Measurements from ENCODE around the gene CDK6. TPM values are rescaled to one million over a fixed set of nuclear protein-coding genes. Genes with fewer than 3 reads are reported as not detected.

Gene CDK6
- total and polyA plus RNA-seq, 10 of the 15 experiments (the other 5 are each of a cell fraction or from before 2014, with no cell fraction given): 8.0 to 118 (median 45.8) TPM

- peaks cover 6 to 33% of the 10 kb centered on the region in 2 experiments for H3K36me3 ChIP-seq (ENCODE audit: control insufficient read depth in 2 of 2, insufficient read depth in 2 of 2, low read length in 1 of 2)
- no peak overlapping the region for H3K4me2 ChIP-seq (ENCODE audit: control insufficient read depth, insufficient read depth)
- no peaks in the 10 kb centered on the region for H3K9me3 ChIP-seq (replicated peaks; ENCODE audit: control insufficient read depth, insufficient read depth, low read length)
- no peak overlapping the region for H3K4me3 ChIP-seq
- H3K4me1 ChIP-seq (ENCODE audit: control insufficient read depth, insufficient read depth, low read length): no peaks in the 10 kb centered on the region
- H3K79me2 ChIP-seq (ENCODE audit: control insufficient read depth, insufficient read depth, low read length): no peaks in the 10 kb centered on the region
- POLR2A ChIA-PET: no interaction called here
- H3K27ac ChIP-seq (ENCODE audit: control insufficient read depth, insufficient read depth): no peak overlapping the region
- H2AFZ ChIP-seq (ENCODE audit: control insufficient read depth, low read depth, low read length): no peak overlapping the region
- H4K20me1 ChIP-seq (ENCODE audit: control insufficient read depth, insufficient read depth): no peaks in the 10 kb centered on the region
- in situ Hi-C loops (cut with MboI) (no loop called here), intact Hi-C loops (cut with micrococcal nuclease; ENCODE audit: unreplicated experiment) (no loop called here)
- BruUV-seq (replicated peaks): no TSS peak
- TF ChIP-seq HDAC6 (IDR thresholded peaks at IDR 0.05; ENCODE audit: unreplicated experiment) (no peak), SKIL (IDR thresholded peaks at IDR 0.05; ENCODE audit: low read depth, poor library complexity, severe bottlenecking) (no peak), RAD51 (IDR thresholded peaks at IDR 0.05) (no peak), BACH1 (IDR thresholded peaks at IDR 0.05; ENCODE audit: borderline replicate concordance) (no peak), CBX3 (IDR thresholded peaks at IDR 0.05; ENCODE audit: borderline replicate concordance, low read depth) (no peak), SMAD5 (IDR thresholded peaks at IDR 0.05; ENCODE audit: low read depth) (no peak), KDM1A (IDR thresholded peaks at IDR 0.05; ENCODE audit: borderline replicate concordance) (no peak), NKRF (conservative IDR thresholded peaks at IDR 0.05) (no peak), BCL11A (IDR thresholded peaks at IDR 0.05; ENCODE audit: low read depth, low read length) (no peak), CEBPB (IDR thresholded peaks at IDR 0.05; ENCODE audit: borderline replicate concordance in 1 of 2, low read depth in 2 of 2, low read length in 2 of 2) (no peak)
- no peaks in the 10 kb centered on the region for H3K27me3 ChIP-seq (replicated peaks in 1 of 2; ENCODE audit: control insufficient read depth in 2 of 2, insufficient read depth in 2 of 2, low read length in 1 of 2)
- RAD21 ChIA-PET (ENCODE audit: unreplicated experiment): no interaction called here
- no peak for FAIRE-seq
- H3K9ac ChIP-seq (ENCODE audit: control insufficient read depth, insufficient read depth, low read length): no peak overlapping the region
- no peak for ATAC-seq
- CTCF ChIA-PET: interaction anchor here (1.3 kb wide), 1 partner anchor 11 kb away, joined by 3 read pairs; no protein-coding TSS in a partner anchor
- over 99% methylated on average over 6 of the region's 6 CpGs for WGBS (ENCODE audit: insufficient coverage, insufficient replicate concordance, low lambda C conversion rate, missing lambda C conversion rate)
- no peak for DNase-seq (ENCODE audit: low read depth, low spot score)
- SMC1A ChIA-PET (ENCODE audit: uncharacterized antibody, unreplicated experiment): interaction anchor here (1.7 kb wide), 1 partner anchor 8 kb away, joined by 4 read pairs; no protein-coding TSS in a partner anchor
These were observed 268.9 kb downstream of the CDK6 start for GRCh38 chr7:92567460-92567859.

All from GM12878 (cell line).